B cell (primary cell): Measurements from ENCODE around the gene PRCC. TPM values are rescaled to one million over a fixed set of nuclear protein-coding genes. Genes with fewer than 3 reads are reported as not detected.

Source experiments
- ATAC-seq: fragments of 200-7000 bp; cut with Tn5 transposase; one replicate; pipeline ENCODE4 v1.10.0; 2021; ENCODE audit warnings: low read depth, mild to moderate bottlenecking, moderate number of reproducible peaks, moderate library complexity
- CTCF ChIA-PET: fragments of 350-600 bp; sonication (Branson Sonifier 250); formaldehyde crosslinking; loops from one replicate; lab custom pipeline; 2021; ENCODE audit warnings: antibody characterized with exemption, inconsistent platforms; lab: Charles Lee
- POLR2A ChIA-PET: fragments of 350-600 bp; sonication (Branson Sonifier 250); formaldehyde crosslinking; loops from one replicate; lab custom pipeline; 2021; ENCODE audit warnings: antibody characterized with exemption; lab: Charles Lee
- DNase-seq: peaks from one replicate; pipeline ENCODE4 v3.0.0; 2013
- H2AFZ ChIP-seq: 2 replicates; pipeline ENCODE4 v1.6.1; 2012; ENCODE audit warnings: mild to moderate bottlenecking, low read depth, low read length; ENCODE audit not compliant: insufficient read depth, poor library complexity, severe bottlenecking
- H3K27ac ChIP-seq, 2 donors: 1 replicate in 1 of 2; 2 replicates in 1 of 2; pipeline ENCODE4 v1.5.1; 2012 to 2013; ENCODE audit warnings: low read length in 2 of 2, mild to moderate bottlenecking in 2 of 2, moderate library complexity in 1 of 2
- H3K27me3 ChIP-seq, 4 experiments: fragments of 200-600 bp in 1 of 4; sonication (generic) in 1 of 4; replicated peaks in 1 of 4; 1 replicate in 2 of 4; 2 replicates in 2 of 4; pipeline versions ENCODE4 v1.6.1 to v1.7.0; 2013 to 2016; ENCODE audit warnings: low read length in 3 of 4, mild to moderate bottlenecking in 2 of 4, mixed read lengths in 1 of 4, moderate library complexity in 1 of 4; ENCODE audit not compliant: insufficient read depth in 4 of 4, control insufficient read depth in 3 of 4; ENCODE audit errors: control extremely low read depth in 1 of 4
- H3K36me3 ChIP-seq, 2 experiments: replicated peaks in 1 of 2; 1 replicate in 1 of 2; 2 replicates in 1 of 2; pipeline versions ENCODE4 v1.6.1 to v1.7.1; 2013; ENCODE audit warnings: low read length in 1 of 2; ENCODE audit not compliant: insufficient read depth in 2 of 2, control insufficient read depth in 1 of 2; ENCODE audit errors: control extremely low read depth in 1 of 2, extremely low read depth in 1 of 2
- H3K4me1 ChIP-seq, 2 donors: fragments of 200-600 bp in 1 of 2; sonication (generic) in 1 of 2; 1 replicate in 1 of 2; 2 replicates in 1 of 2; pipeline versions ENCODE4 v1.5.1 to v1.6.1; 2013 to 2017; ENCODE audit warnings: low read length in 2 of 2; ENCODE audit not compliant: control insufficient read depth in 2 of 2, insufficient read depth in 2 of 2
- H3K4me2 ChIP-seq: replicated peaks from 2 replicates; pipeline ENCODE3; 2012; ENCODE audit warnings: mild to moderate bottlenecking, low read depth, low read length; ENCODE audit not compliant: poor library complexity, severe bottlenecking
- H3K4me3 ChIP-seq, 5 experiments: fragments of 200-600 bp in 1 of 5; sonication (generic) in 1 of 5; 1 replicate in 3 of 5; 2 replicates in 2 of 5; pipeline versions ENCODE4 v1.5.1 to v1.7.0; 2011 to 2016; ENCODE audit warnings: low read length in 4 of 5, mild to moderate bottlenecking in 4 of 5, low read depth in 2 of 5, control low read depth in 1 of 5, moderate library complexity in 1 of 5; ENCODE audit not compliant: insufficient read depth in 1 of 5; ENCODE audit errors: control extremely low read depth in 1 of 5, extremely low read depth in 1 of 5
- H3K79me2 ChIP-seq: fragments of 200-600 bp; sonication (generic); one replicate; pipeline ENCODE4 v1.6.0; 2016; ENCODE audit warnings: low read length; ENCODE audit not compliant: control insufficient read depth, insufficient read depth
- H3K9ac ChIP-seq: fragments of 200-600 bp; sonication (generic); 2 replicates; pipeline ENCODE4 v1.6.1; 2017; ENCODE audit warnings: mild to moderate bottlenecking, low read length, moderate library complexity
- H3K9me3 ChIP-seq, 3 donors: one replicate each; pipeline versions ENCODE4 v1.6.1 to v1.7.1; 2013; ENCODE audit warnings: low read length in 2 of 3; ENCODE audit not compliant: control insufficient read depth in 2 of 3, insufficient read depth in 1 of 3; ENCODE audit errors: control extremely low read depth in 1 of 3
- H4K20me1 ChIP-seq: 2 replicates; pipeline ENCODE4 v1.6.0; 2012; ENCODE audit warnings: mild to moderate bottlenecking, low read length; ENCODE audit not compliant: insufficient read depth, control insufficient read depth, poor library complexity, severe bottlenecking
- H3K27ac Mint-ChIP-seq: one replicate; pipeline ENCODE4 v1.8.0; 2021; ENCODE audit warnings: mixed read lengths
- H3K27me3 Mint-ChIP-seq: one replicate; pipeline ENCODE4 v1.8.0; 2021; ENCODE audit warnings: mixed read lengths
- H3K4me1 Mint-ChIP-seq: one replicate; pipeline ENCODE4 v1.8.0; 2021; ENCODE audit warnings: mixed read lengths
- H3K4me3 Mint-ChIP-seq: one replicate; pipeline ENCODE4 v1.8.0; 2021; ENCODE audit warnings: mixed read lengths
- H3K9me3 Mint-ChIP-seq: one replicate; pipeline ENCODE4 v1.8.0; 2022; ENCODE audit warnings: mixed read lengths; ENCODE audit not compliant: insufficient read depth
- CTCF ChIP-seq: fragments of 200-600 bp; IDR thresholded peaks from one replicate; pipeline ENCODE4 v1.8.0; 2022; ENCODE audit warnings: antibody characterized with exemption, mild to moderate bottlenecking
- EZH2 ChIP-seq: IDR thresholded peaks from 2 replicates; pipeline ENCODE4 v1.6.1; 2012; ENCODE audit warnings: borderline replicate concordance, low read depth, mild to moderate bottlenecking, moderate library complexity, low read length; ENCODE audit not compliant: insufficient read depth, poor library complexity, severe bottlenecking
- WGBS: methylation state at CpG from one replicate; pipeline ENCODE4 v1.1.5; 2013; ENCODE audit warnings: missing lambda C conversion rate; ENCODE audit not compliant: insufficient coverage; 5-methylcytosine and 5-hydroxymethylcytosine counted together
- intact Hi-C: fragments of 100-400 bp; cut with micrococcal nuclease; formaldehyde crosslinking; loops from one replicate; pipeline ENCODE4 v1.10.0; 2022
- polyA plus RNA-seq: library from polyadenylated mRNA; depleted of rRNA; stranded (reverse); fragments of >200 nt; gene quantifications from 2 replicates; pipeline ENCODE4 v1.2.3, GENCODE V29; 2012
- total RNA-seq, 2 donors: library from RNA; stranded (reverse); fragments of 120-200 nt in 1 of 2; gene quantifications; 1 replicate in 1 of 2; 2 replicates in 1 of 2; pipeline versions ENCODE4 v1.2.3 to v1.2.4, GENCODE V29; 2013 to 2022

Gene PRCC
- total and polyA plus RNA-seq, 2 donors (not counting 1 experiment from before 2014, with no cell fraction given) = 55.7 to 83.4 TPM

GRCh38 chr1:156823210-156823790, 56.0 kb downstream of the PRCC start:
- no peaks in the 10 kb centered on the region for H3K4me1 Mint-ChIP-seq
- H3K4me1 ChIP-seq = no peaks in the 10 kb centered on the region
- no peak for ATAC-seq
- intact Hi-C loops = no loop called here
- TF ChIP-seq CTCF (no peak), EZH2 (no peak)
- no peaks in the 10 kb centered on the region for H3K9me3 Mint-ChIP-seq
- H4K20me1 ChIP-seq = no peaks in the 10 kb centered on the region
- no peak overlapping the region for H2AFZ ChIP-seq
- H3K9ac ChIP-seq = no peak overlapping the region
- ChIA-PET CTCF (no interaction called here), POLR2A (no interaction called here)
- H3K27ac ChIP-seq = no peak overlapping the region
- no peak overlapping the region for H3K4me2 ChIP-seq
- no peaks in the 10 kb centered on the region for H3K9me3 ChIP-seq
- no peaks in the 10 kb centered on the region for H3K79me2 ChIP-seq
- no peak for DNase-seq
- no peaks in the 10 kb centered on the region for H3K36me3 ChIP-seq
- no peak overlapping the region for H3K4me3 ChIP-seq
- WGBS = 96% methylated on average over 4 of the region's 5 CpGs
- H3K27me3 ChIP-seq = peaks cover 0 to 14% (median 4%) of the 10 kb centered on the region in 4 experiments
- no peak overlapping the region for H3K27ac Mint-ChIP-seq
- H3K27me3 Mint-ChIP-seq = peaks cover 38% of the 10 kb centered on the region
- H3K4me3 Mint-ChIP-seq = no peak overlapping the region

GRCh38 chr1:156826630-156827029, 59.3 kb downstream of the PRCC start:
- no peak for DNase-seq
- ChIA-PET CTCF (no interaction called here), POLR2A (no interaction called here)
- WGBS = no CpG with 5 or more reads among the region's 1 CpG
- Mint-ChIP-seq H3K4me3 (no peak overlapping the region), H3K27ac (no peak overlapping the region), H3K9me3 (no peaks in the 10 kb centered on the region), H3K27me3 (peaks cover 36% of the 10 kb centered on the region), H3K4me1 (no peaks in the 10 kb centered on the region)
- TF ChIP-seq EZH2 (no peak), CTCF (no peak)
- intact Hi-C loops = no loop called here
- Histone ChIP-seq H4K20me1 (no peaks in the 10 kb centered on the region), H3K9me3 (no peaks in the 10 kb centered on the region), H3K27ac (no peak overlapping the region), H3K9ac (no peak overlapping the region), H3K4me1 (no peaks in the 10 kb centered on the region), H3K36me3 (no peaks in the 10 kb centered on the region), H3K4me2 (no peak overlapping the region), H3K4me3 (no peak overlapping the region), H3K79me2 (no peaks in the 10 kb centered on the region), H2AFZ (no peak overlapping the region), H3K27me3 (peaks cover 0 to 12% (median 5%) of the 10 kb centered on the region in 4 experiments)
- ATAC-seq = no peak
